Mesendoderm (in vitro differentiated cells): ENCODE measurements around the gene LDLRAD4.

ENCODE experiments used
- DNase-seq: peaks from one replicate; pipeline ENCODE4 v3.0.0; 2013
- H2AK5ac ChIP-seq: 2 replicates; pipeline ENCODE4 v1.6.1; 2013; ENCODE audit warnings: low read length, inconsistent platforms
- H2BK120ac ChIP-seq: 2 replicates; pipeline ENCODE4 v1.6.1; 2013; ENCODE audit warnings: low read depth, mild to moderate bottlenecking, low read length, moderate library complexity, mixed read lengths
- H2BK15ac ChIP-seq: replicated peaks from 2 replicates; pipeline ENCODE4 v1.6.1; 2013; ENCODE audit warnings: low read depth, mild to moderate bottlenecking, moderate library complexity
- H2BK5ac ChIP-seq: 2 replicates; pipeline ENCODE4 v1.6.1; 2013; ENCODE audit warnings: low read length, inconsistent platforms
- H3K18ac ChIP-seq: 2 replicates; pipeline ENCODE4 v1.6.1; 2013; ENCODE audit warnings: mild to moderate bottlenecking, low read length, mixed read lengths
- H3K23ac ChIP-seq: one replicate; pipeline ENCODE4 v1.6.1; 2013; ENCODE audit warnings: low read length
- H3K27ac ChIP-seq: 2 replicates; pipeline ENCODE4 v1.5.1; 2013; ENCODE audit warnings: low read depth, mild to moderate bottlenecking, inconsistent platforms, low read length, moderate library complexity
- H3K27me3 ChIP-seq: 2 replicates; pipeline ENCODE4 v1.6.1; 2013; ENCODE audit warnings: low read length, control low read depth, mild to moderate bottlenecking, inconsistent platforms; ENCODE audit not compliant: insufficient read depth, poor library complexity
- H3K36me3 ChIP-seq: 2 replicates; pipeline ENCODE4 v1.6.1; 2013; ENCODE audit warnings: low read length, inconsistent platforms; ENCODE audit not compliant: control insufficient read depth, insufficient read depth
- H3K4ac ChIP-seq: one replicate; pipeline ENCODE4 v1.6.1; 2013; ENCODE audit warnings: low read depth, mild to moderate bottlenecking, low read length, moderate library complexity
- H3K4me1 ChIP-seq: 2 replicates; pipeline ENCODE4 v1.6.1; 2013; ENCODE audit warnings: low read depth, low read length, inconsistent platforms; ENCODE audit not compliant: control insufficient read depth
- H3K4me2 ChIP-seq: 2 replicates; pipeline ENCODE4 v1.6.1; 2013; ENCODE audit warnings: low read length
- H3K4me3 ChIP-seq: 2 replicates; pipeline ENCODE4 v1.5.1; 2013; ENCODE audit warnings: mild to moderate bottlenecking, low read length
- H3K56ac ChIP-seq: one replicate; pipeline ENCODE4 v1.6.1; 2013; ENCODE audit warnings: low read length
- H3K79me1 ChIP-seq: 2 replicates; pipeline ENCODE4 v1.6.1; 2013; ENCODE audit warnings: low read length, inconsistent platforms
- H3K79me2 ChIP-seq: 2 replicates; pipeline ENCODE4 v1.6.1; 2013; ENCODE audit warnings: mild to moderate bottlenecking, low read length; ENCODE audit not compliant: control insufficient read depth, insufficient read depth
- H3K9ac ChIP-seq: 2 replicates; pipeline ENCODE4 v1.6.1; 2013; ENCODE audit warnings: low read length, inconsistent platforms
- H4K5ac ChIP-seq: one replicate; pipeline ENCODE4 v1.6.1; 2013; ENCODE audit warnings: low read length
- H4K8ac ChIP-seq: one replicate; pipeline ENCODE4 v1.6.1; 2013; ENCODE audit warnings: low read depth, mild to moderate bottlenecking, control low read depth, low read length, moderate library complexity
- WGBS: extraction: QIAGEN DNeasy Blood & Tissue Kit; methylation state at CpG from one replicate; pipeline ENCODE4 v1.1.7; 2013; ENCODE audit warnings: low lambda C conversion rate, missing lambda C conversion rate; ENCODE audit not compliant: insufficient coverage; ENCODE audit errors: extremely low coverage; 5-methylcytosine and 5-hydroxymethylcytosine counted together

Gene LDLRAD4

DNA sequence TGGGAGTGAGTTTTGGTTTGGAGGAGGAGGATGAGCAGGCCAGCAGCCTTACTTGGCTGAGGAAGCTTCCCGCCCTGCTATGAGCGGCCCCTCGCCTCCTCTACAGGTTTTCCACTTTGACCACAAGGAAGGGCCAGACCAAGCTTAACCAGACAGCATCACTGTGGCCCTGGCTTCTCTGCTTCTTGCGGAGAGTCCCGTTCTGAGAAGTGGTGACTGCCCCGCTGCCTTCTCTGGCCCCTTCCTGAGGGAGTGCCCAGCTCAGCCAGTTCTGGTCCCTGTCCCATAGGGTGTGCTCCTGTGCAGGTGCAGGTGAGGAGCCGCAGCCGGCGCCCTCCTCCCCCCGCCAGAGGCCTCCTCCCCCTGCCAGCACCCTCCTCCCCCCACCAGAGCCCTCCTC is 406.8 kb downstream of the LDLRAD4 start:
- Histone ChIP-seq H2BK120ac (no peak overlapping the region), H3K27me3 (no peaks in the 10 kb centered on the region), H3K79me1 (no peaks in the 10 kb centered on the region), H3K9ac (no peak overlapping the region), H3K36me3 (no peaks in the 10 kb centered on the region), H3K56ac (no peak overlapping the region), H3K18ac (no peak overlapping the region), H4K8ac (no peak overlapping the region), H4K5ac (no peak overlapping the region), H3K79me2 (no peaks in the 10 kb centered on the region), H2BK15ac (no peak overlapping the region), H3K23ac (no peak overlapping the region), H3K4me2 (no peak overlapping the region), H2AK5ac (no peak overlapping the region), H3K4ac (no peak overlapping the region), H3K27ac (no peak overlapping the region), H3K4me1 (peaks cover 3% of the 10 kb centered on the region), H2BK5ac (no peak overlapping the region), H3K4me3 (no peak overlapping the region)
- no peak for DNase-seq
- WGBS: no CpG with 5 or more reads among the region's 10 CpGs

DNA sequence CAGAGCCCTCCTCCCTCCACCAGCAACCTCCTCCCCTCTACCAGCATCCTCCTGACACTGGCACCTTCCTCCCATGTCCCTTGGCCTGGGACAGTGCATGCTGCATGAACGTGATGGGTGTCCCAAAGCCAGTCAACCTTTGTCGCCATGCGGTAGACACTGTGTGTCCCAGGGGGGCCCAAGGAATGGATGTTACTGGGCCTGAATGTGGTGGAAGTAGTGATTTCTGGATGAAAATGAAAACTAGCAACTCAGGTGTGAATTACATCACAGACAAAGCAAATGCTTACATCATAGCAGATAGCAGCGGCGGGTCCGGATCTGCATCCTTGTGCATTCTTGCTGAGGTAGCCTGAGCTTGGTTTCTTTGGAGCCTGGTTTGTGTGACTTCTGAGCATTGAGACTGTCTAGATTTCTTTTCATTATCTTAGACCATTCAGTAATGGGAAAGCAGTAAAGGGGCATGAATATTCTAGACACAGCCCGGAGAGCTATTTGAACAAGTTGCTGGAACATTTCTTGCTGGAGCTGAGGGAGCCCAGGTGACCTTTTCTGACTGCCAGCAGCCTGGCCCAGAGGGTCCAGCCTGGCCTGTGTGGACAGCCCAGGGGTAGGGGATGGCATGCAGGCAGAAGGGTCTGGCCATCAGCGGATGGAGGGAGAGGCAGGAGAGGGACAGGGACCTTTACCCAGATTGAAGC is 407.4 kb downstream of the LDLRAD4 start:
- no peak overlapping the region for H3K4me3 ChIP-seq

DNA sequence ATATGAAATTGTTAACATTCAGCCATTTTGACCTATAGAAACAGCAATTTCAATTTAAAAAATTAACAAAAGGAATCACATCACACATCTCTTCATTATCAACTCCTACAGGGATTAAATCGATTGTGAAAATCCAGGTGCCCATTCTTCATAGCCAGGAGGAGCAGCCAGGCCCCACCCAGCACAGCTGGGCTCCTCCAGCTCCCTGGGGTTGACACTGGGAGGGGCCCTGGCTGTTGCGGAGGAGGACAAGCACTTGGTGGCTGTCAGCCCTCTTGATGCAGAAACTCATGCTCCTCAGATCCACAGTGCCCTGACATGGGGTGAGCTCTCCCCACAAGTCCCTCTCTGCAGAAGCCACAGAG is 408.0 kb downstream of the LDLRAD4 start:
- Histone ChIP-seq H3K4me3 (no peak overlapping the region), H3K18ac (no peak overlapping the region), H3K4me2 (no peak overlapping the region), H2AK5ac (no peak overlapping the region), H3K36me3 (no peaks in the 10 kb centered on the region), H3K9ac (no peak overlapping the region), H2BK15ac (no peak overlapping the region), H3K23ac (no peak overlapping the region), H3K4ac (no peak overlapping the region), H3K79me1 (no peaks in the 10 kb centered on the region), H4K5ac (no peak overlapping the region), H3K27me3 (no peaks in the 10 kb centered on the region), H2BK120ac (no peak overlapping the region), H3K79me2 (no peaks in the 10 kb centered on the region), H2BK5ac (no peak overlapping the region), H3K4me1 (peaks cover 3% of the 10 kb centered on the region), H3K56ac (no peak overlapping the region), H3K27ac (no peak overlapping the region), H4K8ac (no peak overlapping the region)
- no CpG with 5 or more reads among the region's 2 CpGs for WGBS
- DNase-seq: no peak

More for the DNA sequence above, 407.4 kb downstream of the LDLRAD4 start:
- no peak overlapping the region for H3K9ac ChIP-seq
- H3K4me1 ChIP-seq: peaks cover 3% of the 10 kb centered on the region
- H2AK5ac ChIP-seq: no peak overlapping the region
- H3K18ac ChIP-seq: no peak overlapping the region
- H3K4me2 ChIP-seq: no peak overlapping the region
- H3K27me3 ChIP-seq: no peaks in the 10 kb centered on the region
- no peaks in the 10 kb centered on the region for H3K79me1 ChIP-seq
- H2BK120ac ChIP-seq: no peak overlapping the region
- no peaks in the 10 kb centered on the region for H3K79me2 ChIP-seq
- WGBS: no CpG with 5 or more reads among the region's 8 CpGs
- no peak overlapping the region for H4K5ac ChIP-seq
- DNase-seq: no peak
- H3K36me3 ChIP-seq: no peaks in the 10 kb centered on the region
- H3K23ac ChIP-seq: no peak overlapping the region
- H4K8ac ChIP-seq: no peak overlapping the region
- no peak overlapping the region for H3K27ac ChIP-seq
- H2BK5ac ChIP-seq: no peak overlapping the region
- H3K4ac ChIP-seq: no peak overlapping the region
- H3K56ac ChIP-seq: no peak overlapping the region
- H2BK15ac ChIP-seq: no peak overlapping the region

DNA sequence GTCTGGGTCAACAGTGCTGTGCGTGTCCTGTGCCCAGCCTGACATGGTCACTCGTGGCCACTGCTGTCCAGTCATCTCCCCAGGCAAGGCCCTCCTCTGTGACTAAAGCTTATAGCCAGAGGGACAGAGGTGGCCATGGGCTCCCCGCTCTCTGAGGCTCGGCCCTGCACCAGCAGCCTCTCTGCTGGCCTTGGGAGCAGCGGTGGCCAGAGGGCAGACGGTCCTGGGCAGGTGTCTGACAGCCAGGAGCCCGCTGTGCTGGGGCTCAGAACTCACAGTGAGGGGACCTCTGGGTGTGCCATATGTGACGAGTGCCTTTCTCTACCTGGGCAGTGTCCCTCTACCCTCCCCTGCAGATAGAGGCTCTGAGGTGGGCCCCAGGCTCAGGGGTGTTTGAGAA is 409.1 kb downstream of the LDLRAD4 start:
- no peaks in the 10 kb centered on the region for H3K36me3 ChIP-seq
- no peaks in the 10 kb centered on the region for H3K79me1 ChIP-seq
- no peak overlapping the region for H3K23ac ChIP-seq
- no peak overlapping the region for H4K5ac ChIP-seq
- DNase-seq: no peak
- no CpG with 5 or more reads among the region's 8 CpGs for WGBS
- H2BK5ac ChIP-seq: no peak overlapping the region
- no peak overlapping the region for H3K27ac ChIP-seq
- H2BK15ac ChIP-seq: no peak overlapping the region
- H3K4me1 ChIP-seq: peaks cover 3% of the 10 kb centered on the region
- no peak overlapping the region for H3K4me3 ChIP-seq
- no peak overlapping the region for H3K56ac ChIP-seq
- H3K79me2 ChIP-seq: no peaks in the 10 kb centered on the region
- H3K4me2 ChIP-seq: no peak overlapping the region
- no peak overlapping the region for H2BK120ac ChIP-seq
- H3K9ac ChIP-seq: no peak overlapping the region
- H4K8ac ChIP-seq: no peak overlapping the region
- H3K18ac ChIP-seq: no peak overlapping the region
- H3K4ac ChIP-seq: no peak overlapping the region
- no peak overlapping the region for H2AK5ac ChIP-seq
- H3K27me3 ChIP-seq: no peaks in the 10 kb centered on the region

DNA sequence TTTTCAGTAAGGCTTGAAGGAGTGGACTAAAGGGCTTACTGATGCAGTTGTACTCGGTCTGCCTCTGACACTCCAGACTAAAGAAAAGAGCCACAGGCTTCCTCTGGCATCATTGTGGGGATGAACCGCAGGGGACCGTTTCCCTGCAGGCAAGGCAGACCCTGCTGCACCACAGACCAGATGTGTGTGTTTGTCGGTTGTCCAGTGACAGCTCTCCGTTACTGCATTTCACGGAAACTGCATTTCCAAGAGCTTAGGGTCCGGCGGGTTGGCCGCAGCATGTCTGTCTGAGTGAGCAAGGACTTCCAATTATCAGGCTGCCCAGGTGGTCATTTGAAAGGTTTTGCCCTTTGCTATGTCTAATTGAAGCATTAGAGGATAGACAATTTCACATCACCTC is 409.7 kb downstream of the LDLRAD4 start:
- Histone ChIP-seq H3K23ac (no peak overlapping the region), H2BK5ac (no peak overlapping the region), H3K4me2 (no peak overlapping the region), H3K4me1 (peaks cover 3% of the 10 kb centered on the region), H3K79me2 (no peaks in the 10 kb centered on the region), H2BK120ac (no peak overlapping the region), H3K18ac (no peak overlapping the region), H3K36me3 (no peaks in the 10 kb centered on the region), H3K27me3 (no peaks in the 10 kb centered on the region), H2AK5ac (no peak overlapping the region), H4K8ac (no peak overlapping the region), H4K5ac (no peak overlapping the region), H3K79me1 (no peaks in the 10 kb centered on the region), H3K9ac (no peak overlapping the region), H3K4me3 (no peak overlapping the region), H2BK15ac (no peak overlapping the region), H3K4ac (no peak overlapping the region), H3K27ac (no peak overlapping the region), H3K56ac (no peak overlapping the region)
- WGBS: no CpG with 5 or more reads among the region's 9 CpGs
- DNase-seq: no peak
